Heart left ventricle (tissue), 13 donors: Measurements from ENCODE around the gene PIGC.

Source experiments
- POLR2A ChIP-seq, 2 donors: fragments of 450-650 bp; IDR thresholded peaks; one replicate each; pipeline ENCODE4 v1.6.1; 2017; ENCODE audit warnings: antibody characterized with exemption in 2 of 2, mild to moderate bottlenecking in 2 of 2, moderate library complexity in 2 of 2
- TF ChIP-seq, protein P1 (sequence below), 12 donors: fragments of 200-600 bp; sonication (generic) in 4 of 12; IDR thresholded peaks; one replicate each; pipeline versions ENCODE4 v1.5.0 to v1.8.0; 2018 to 2022; ENCODE audit warnings: antibody characterized with exemption in 12 of 12, mild to moderate bottlenecking in 5 of 12
- donor health status: ischemic (EF 13 %, LVEDD 7.1; RV severe dilation, severe dysfunction).
- donor health status: DM: no; HTN: yes; CAD: no.
- donor health status: DM: no; HTN: no; CAD: no.
- donor health status: ischemic (EF 25% LVEDD 6.9; RV normal size, moderate dysfunction).
- donor health status: ischemic (EF 25% LVEDD 5.7; RV mildly dilated, moderate dysfunction).
- donor health status: ischemic (EF 35%, LVEDD 5.7; RV mildly dilated, moderate dysfunction).
- donor health status: nonischemic (EF 11% LVEDD 7.7; RV severe dilation, severe dysfunction).
- donor health status: DM: yes; HTN: yes; CAD: no.
- donor health status: PGD.
- donor health status: ischemic (EF 29% LVEDD 5.4; RV normal size, mild dysfunction).
- donor health status: nonischemic (EF 23%, LVEDD 6.1; RV moderate dilation, normal function).

- TF ChIP-seq POLR2A (IDR thresholded peaks at IDR 0.05), result no peak
- TF ChIP-seq, protein P1, sequence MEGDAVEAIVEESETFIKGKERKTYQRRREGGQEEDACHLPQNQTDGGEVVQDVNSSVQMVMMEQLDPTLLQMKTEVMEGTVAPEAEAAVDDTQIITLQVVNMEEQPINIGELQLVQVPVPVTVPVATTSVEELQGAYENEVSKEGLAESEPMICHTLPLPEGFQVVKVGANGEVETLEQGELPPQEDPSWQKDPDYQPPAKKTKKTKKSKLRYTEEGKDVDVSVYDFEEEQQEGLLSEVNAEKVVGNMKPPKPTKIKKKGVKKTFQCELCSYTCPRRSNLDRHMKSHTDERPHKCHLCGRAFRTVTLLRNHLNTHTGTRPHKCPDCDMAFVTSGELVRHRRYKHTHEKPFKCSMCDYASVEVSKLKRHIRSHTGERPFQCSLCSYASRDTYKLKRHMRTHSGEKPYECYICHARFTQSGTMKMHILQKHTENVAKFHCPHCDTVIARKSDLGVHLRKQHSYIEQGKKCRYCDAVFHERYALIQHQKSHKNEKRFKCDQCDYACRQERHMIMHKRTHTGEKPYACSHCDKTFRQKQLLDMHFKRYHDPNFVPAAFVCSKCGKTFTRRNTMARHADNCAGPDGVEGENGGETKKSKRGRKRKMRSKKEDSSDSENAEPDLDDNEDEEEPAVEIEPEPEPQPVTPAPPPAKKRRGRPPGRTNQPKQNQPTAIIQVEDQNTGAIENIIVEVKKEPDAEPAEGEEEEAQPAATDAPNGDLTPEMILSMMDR (IDR thresholded peaks at IDR 0.05), result peak; percentile 42 to 82 (median 67)
Observed at GRCh38 chr1:172429331-172430127, 14.3 kb downstream of the PIGC start.
